AG10803 (cell line): Measurements from ENCODE around the gene MLST8.

ENCODE experiments used
- DNase-seq: peaks from one replicate; pipeline ENCODE4 v3.0.0; 2010; ENCODE audit warnings: low read depth
- H3K4me3 ChIP-seq: 2 replicates; pipeline ENCODE4 v1.5.1; 2011; ENCODE audit warnings: mild to moderate bottlenecking, low read length, control low read depth
- TF ChIP-seq, protein P1 (sequence below): conservative IDR thresholded peaks from 2 replicates; pipeline ENCODE4 v1.5.1; 2011; ENCODE audit warnings: mild to moderate bottlenecking, low read length, control low read depth, inconsistent platforms

MLST8 gene

DNA sequence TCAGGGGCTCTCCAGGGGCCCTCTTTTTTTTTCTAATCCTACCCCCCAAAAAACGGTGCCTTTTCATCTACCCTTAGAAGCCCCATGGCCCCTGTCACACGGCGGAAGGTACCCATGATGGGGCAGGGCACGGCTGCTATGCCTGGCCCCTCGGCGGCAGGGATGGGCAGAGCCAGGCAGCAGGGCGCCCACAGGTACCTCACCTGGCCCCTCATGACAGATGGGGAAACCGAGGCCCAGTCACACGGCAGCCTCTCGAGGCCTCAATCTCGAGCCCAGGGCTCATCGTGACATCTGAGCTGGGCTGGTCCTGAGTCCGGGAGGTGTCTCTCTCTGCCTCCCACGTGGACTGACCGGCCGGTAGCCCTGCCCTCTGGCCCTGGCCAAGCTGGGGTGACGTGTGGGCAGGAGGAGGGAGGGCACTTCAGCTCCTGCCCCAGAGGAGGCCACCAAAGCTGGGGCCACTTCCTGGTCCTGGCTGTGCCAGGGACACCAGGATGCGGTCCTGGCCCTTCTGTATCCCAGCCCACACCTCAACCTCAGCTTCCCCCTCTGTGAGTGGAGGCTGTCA lies 38.1 kb upstream of the MLST8 start:
- TF ChIP-seq, protein P1, sequence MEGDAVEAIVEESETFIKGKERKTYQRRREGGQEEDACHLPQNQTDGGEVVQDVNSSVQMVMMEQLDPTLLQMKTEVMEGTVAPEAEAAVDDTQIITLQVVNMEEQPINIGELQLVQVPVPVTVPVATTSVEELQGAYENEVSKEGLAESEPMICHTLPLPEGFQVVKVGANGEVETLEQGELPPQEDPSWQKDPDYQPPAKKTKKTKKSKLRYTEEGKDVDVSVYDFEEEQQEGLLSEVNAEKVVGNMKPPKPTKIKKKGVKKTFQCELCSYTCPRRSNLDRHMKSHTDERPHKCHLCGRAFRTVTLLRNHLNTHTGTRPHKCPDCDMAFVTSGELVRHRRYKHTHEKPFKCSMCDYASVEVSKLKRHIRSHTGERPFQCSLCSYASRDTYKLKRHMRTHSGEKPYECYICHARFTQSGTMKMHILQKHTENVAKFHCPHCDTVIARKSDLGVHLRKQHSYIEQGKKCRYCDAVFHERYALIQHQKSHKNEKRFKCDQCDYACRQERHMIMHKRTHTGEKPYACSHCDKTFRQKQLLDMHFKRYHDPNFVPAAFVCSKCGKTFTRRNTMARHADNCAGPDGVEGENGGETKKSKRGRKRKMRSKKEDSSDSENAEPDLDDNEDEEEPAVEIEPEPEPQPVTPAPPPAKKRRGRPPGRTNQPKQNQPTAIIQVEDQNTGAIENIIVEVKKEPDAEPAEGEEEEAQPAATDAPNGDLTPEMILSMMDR: no peak
- H3K4me3 ChIP-seq: no peak overlapping the region
- no peak for DNase-seq

DNA sequence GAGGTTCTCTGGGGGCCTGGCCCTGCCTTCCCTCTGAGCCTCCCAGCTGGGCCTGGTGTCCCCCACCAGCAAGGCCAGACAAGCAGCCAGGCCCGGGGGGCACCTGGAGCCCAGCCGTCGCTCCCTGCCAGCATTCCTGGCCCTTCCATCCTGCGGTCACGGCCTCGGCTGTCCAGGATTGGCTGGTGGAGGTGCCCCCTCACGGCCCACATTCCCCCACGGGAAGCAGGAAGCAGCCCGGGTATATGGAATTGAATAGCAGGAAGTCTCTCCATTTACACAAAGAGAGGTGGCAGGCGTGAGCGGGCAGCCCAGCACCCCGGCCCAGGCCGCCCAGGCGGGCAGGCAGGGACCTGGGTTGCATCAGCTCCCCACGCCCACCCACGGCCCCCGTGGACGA lies 35.2 kb upstream of the MLST8 start:
- H3K4me3 ChIP-seq: no peak overlapping the region
- DNase-seq: no peak
- TF ChIP-seq, protein P1: no peak

DNA sequence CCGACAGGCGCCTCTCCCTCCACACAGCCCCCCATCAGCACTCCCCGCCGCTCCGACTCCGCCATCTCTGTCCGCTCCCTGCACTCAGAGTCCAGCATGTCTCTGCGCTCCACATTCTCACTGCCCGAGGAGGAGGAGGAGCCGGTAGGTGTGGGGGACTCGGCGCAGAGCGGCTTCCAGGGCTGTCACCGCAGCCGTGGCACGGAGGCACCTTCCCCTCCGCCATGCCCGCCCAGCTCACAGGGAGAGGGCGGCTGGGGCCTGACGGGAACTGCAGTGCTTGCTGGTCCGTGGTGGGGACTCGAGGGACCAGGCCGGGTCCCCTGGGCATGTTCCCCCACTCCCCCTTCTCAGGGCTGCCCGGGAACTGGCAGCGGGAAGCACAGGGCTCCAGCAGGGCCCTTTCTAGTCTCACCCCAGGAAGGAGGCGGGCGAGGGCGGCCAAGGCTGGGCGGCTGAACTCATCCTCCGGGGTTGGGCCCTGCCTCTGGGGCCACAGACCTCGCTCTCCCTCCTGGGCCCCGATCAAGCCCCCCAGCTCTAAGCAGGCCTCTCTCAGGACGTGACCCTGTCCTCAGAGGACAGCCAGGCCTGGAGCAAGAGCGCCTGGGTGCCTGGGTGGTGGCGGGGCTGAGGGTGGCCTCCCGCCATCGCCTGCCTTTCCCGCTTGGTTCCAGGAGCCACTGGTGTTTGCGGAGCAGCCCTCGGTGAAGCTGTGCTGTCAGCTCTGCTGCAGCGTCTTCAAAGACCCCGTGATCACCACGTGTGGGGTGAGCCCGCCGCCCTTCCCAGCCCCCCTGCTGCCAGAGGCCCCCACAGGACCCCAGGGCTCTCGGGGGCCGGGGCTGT lies 34.4 kb upstream of the MLST8 start:
- DNase-seq: no peak
- no peak overlapping the region for H3K4me3 ChIP-seq
- TF ChIP-seq, protein P1: no peak

DNA sequence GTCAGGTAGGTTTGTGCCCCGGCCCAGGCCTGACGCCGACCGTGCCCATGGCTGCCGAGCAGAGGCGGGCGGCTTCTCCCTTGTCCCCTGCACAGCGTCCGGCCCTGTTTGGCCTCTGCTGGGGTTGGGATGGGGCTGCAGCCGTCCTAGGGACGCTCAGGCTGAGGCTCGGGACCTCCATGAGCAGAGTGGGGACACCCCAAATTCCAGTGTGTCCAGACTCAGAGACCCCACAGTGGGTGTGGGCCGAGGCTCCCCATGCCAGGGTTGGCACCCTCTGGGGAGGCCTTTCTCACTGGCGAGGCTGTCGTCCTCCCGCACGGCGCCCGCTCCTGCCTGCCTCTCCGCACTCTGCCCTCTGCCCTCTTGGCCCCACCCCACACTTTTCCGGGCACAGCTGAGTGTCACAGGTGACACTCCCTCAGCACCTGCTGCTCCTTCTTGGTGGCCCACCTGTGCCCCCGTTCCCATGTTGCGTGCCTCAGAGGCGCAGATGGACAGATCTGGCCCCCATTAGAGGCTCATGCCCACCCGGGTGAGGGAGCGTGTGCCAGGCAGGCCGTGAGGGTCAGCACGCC lies 33.6 kb upstream of the MLST8 start:
- TF ChIP-seq, protein P1: no peak
- DNase-seq: no peak

DNA sequence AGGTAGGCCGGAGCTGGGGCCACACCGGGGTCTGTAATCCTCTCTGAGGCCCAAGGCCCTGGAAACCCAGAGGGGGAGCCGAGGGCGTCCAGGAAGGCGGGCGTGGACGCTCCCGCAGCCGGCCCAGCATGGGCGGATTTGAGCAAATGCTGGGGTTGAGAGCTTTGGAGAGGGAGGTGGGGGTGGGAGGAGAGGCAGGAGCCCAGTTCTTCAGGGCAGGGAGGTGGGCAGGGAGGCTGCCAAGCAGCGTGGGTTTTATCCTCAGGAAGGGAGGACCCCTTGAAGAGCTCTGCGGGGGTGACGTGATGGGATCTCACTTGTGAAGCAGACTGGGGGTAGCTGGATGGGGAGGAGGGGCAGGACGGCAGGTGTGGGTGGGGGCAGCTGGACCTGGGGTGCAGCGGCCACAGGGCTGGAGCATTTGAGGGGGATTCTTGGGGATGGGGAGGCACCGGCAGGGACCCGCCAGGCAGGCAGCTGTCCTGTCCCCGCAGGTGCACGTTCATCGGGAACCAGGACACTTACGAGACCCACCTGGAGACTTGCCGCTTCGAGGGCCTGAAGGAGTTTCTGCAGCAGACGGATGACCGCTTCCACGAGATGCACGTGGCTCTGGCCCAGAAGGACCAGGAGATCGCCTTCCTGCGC lies 32.4 kb upstream of the MLST8 start:
- no peak overlapping the region for H3K4me3 ChIP-seq
- no peak for DNase-seq
- TF ChIP-seq, protein P1: no peak

More for the DNA sequence above, 33.6 kb upstream of the MLST8 start:
- no peak overlapping the region for H3K4me3 ChIP-seq

DNA sequence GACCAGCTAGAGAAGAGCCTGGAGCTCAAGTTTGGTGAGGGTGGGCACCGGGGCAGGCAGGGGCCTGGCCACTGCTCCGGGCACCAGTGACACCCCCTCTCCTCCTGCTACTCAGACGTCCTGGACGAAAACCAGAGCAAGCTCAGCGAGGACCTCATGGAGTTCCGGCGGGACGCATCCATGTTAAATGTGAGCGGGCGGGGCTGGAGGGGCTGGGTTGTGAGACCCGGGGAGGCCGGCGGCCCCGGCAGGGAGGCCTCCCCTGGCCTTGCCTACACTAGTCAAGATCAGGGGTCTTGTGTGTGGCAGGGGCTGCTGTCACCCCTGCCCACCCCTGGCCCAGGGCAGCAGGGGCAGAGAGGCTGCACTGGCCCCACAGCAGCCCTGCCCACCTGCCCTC lies 31.9 kb upstream of the MLST8 start:
- no peak for DNase-seq
- TF ChIP-seq, protein P1: no peak
- H3K4me3 ChIP-seq: no peak overlapping the region
